Colonic mucosa (tissue), 4 donors: Measurements from ENCODE around the gene FOXQ1. TPM values are rescaled to one million over a fixed set of nuclear protein-coding genes. Genes with fewer than 3 reads are reported as not detected.
A peak's percentile ranks its signal among the peaks of the same experiment; 100 is the strongest.

Source experiments
- DNase-seq: peaks from one replicate; pipeline ENCODE4 v3.0.0-alpha.2; 2020
- H3K27ac ChIP-seq: fragments of 200-600 bp; one replicate; pipeline ENCODE4 v1.8.0; 2021
- H3K27me3 ChIP-seq: fragments of 200-600 bp; one replicate; pipeline ENCODE4 v1.8.0; 2021
- H3K36me3 ChIP-seq: fragments of 200-600 bp; one replicate; pipeline ENCODE4 v1.8.0; 2021
- H3K4me1 ChIP-seq: fragments of 200-600 bp; one replicate; pipeline ENCODE4 v1.8.0; 2021; ENCODE audit warnings: mild to moderate bottlenecking
- H3K4me3 ChIP-seq: fragments of 200-600 bp; one replicate; pipeline ENCODE4 v1.8.0; 2021
- H3K9ac ChIP-seq, 2 donors: one replicate each; pipeline ENCODE4 v1.7.0; 2013; ENCODE audit warnings: control low read depth in 2 of 2, low read depth in 2 of 2, low read length in 2 of 2
- H3K9me3 ChIP-seq: fragments of 200-600 bp; one replicate; pipeline ENCODE4 v1.8.0; 2021
- intact Hi-C: fragments of 100-400 bp; cut with DNase I; formaldehyde crosslinking; loops from one replicate; pipeline ENCODE4 v1.14.1; 2022
- total RNA-seq, 2 donors: library from RNA; stranded (reverse); fragmentation: NEBNext Ultra II Directional in 1 of 2; extraction: Animal tissue kit (Norgen Biotek cat#: 25700) in 1 of 2; gene quantifications; one replicate each; pipeline ENCODE4 v1.2.1, GENCODE V29; 2021
- TF ChIP-seq, protein P1 (sequence below): fragments of 200-600 bp; IDR thresholded peaks from one replicate; pipeline ENCODE4 v1.8.0; 2022; ENCODE audit warnings: antibody characterized with exemption, mild to moderate bottlenecking
- donor health status: healthy.
- donor health status: DM: no; HTN: no; CAD: no.
- donor health status: DM: no; HTN: no; CAD: no.

The FOXQ1 gene
- total RNA-seq, 2 donors from 2014 or later: 0.42 to 0.82 TPM

DNA sequence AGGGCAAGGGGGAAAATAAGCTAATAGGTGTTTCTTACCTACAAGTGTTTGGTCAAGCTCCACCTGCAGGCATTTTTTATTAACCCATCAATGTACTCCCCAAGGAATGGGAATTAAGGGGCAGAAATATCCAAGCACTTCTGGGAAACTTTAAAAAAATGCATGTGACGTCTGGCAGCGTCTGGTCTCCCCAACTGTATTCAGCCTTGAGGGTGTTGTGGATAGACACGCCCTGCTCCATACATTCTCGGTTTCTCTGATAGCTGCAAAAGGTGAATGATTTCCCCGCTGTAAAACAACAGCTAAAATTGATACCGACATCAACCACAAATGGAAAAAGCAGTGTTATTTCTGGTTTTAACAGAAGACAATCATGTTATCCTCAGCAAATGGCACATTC lies 2.5 kb upstream of the FOXQ1 start:
- Histone ChIP-seq H3K4me1 (no peaks in the 10 kb centered on the region), H3K9me3 (no peaks in the 10 kb centered on the region), H3K4me3 (no peak overlapping the region), H3K27me3 (peaks cover 52% of the 10 kb centered on the region), H3K36me3 (no peaks in the 10 kb centered on the region), H3K9ac (no peak overlapping the region), H3K27ac (no peak overlapping the region)
- DNase-seq: no peak
- TF ChIP-seq, protein P1, sequence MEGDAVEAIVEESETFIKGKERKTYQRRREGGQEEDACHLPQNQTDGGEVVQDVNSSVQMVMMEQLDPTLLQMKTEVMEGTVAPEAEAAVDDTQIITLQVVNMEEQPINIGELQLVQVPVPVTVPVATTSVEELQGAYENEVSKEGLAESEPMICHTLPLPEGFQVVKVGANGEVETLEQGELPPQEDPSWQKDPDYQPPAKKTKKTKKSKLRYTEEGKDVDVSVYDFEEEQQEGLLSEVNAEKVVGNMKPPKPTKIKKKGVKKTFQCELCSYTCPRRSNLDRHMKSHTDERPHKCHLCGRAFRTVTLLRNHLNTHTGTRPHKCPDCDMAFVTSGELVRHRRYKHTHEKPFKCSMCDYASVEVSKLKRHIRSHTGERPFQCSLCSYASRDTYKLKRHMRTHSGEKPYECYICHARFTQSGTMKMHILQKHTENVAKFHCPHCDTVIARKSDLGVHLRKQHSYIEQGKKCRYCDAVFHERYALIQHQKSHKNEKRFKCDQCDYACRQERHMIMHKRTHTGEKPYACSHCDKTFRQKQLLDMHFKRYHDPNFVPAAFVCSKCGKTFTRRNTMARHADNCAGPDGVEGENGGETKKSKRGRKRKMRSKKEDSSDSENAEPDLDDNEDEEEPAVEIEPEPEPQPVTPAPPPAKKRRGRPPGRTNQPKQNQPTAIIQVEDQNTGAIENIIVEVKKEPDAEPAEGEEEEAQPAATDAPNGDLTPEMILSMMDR: no peak
- intact Hi-C loops: no loop called here

DNA sequence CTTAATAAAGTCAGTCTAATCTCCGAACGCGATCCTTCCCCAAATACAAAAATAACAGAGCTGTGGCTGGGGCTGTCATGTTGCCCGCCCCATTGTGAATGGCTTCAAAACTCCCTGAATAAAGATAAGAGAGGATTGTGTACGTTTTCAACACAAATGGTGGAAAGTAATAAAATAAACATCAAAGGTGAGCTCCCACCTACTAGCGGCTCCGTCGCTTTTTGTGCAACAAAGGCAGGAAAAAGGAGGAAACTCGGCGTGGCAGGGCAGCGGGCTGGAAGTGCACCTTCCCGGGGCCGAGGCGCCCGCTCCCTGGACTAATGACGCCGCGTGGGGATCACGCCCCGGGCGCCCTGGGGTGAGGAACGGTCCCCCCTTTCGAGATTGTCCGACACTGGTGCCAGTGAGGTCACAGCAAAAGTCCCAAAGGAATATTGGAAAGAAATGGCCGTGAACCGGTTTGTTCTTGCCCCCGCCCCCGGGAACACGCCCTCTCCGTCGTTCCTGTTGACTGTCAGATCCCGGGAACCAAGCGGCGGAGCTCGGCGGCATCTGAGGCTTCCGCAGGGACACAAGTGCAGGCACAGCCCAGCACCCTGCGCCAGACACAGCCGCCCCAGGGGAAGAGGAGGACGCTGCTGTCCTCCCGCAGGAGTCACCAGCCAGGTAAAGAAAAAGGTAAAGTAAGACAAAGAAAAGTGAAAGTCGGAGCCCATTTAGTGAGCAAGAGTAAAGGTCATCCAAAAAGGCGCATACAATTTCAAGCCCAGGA lies 1.1 kb upstream of the FOXQ1 start:
- TF ChIP-seq, protein P1: no peak
- no peaks in the 10 kb centered on the region for H3K9me3 ChIP-seq
- peak; percentile 64 for DNase-seq
- H3K36me3 ChIP-seq: no peaks in the 10 kb centered on the region
- peaks cover 64% of the 10 kb centered on the region for H3K27me3 ChIP-seq
- peak overlapping the region in 1 of 2 donors; percentile 53 for H3K9ac ChIP-seq
- intact Hi-C loops: no loop called here
- no peak overlapping the region for H3K27ac ChIP-seq
- H3K4me3 ChIP-seq: peak overlapping the region; percentile 40
- H3K4me1 ChIP-seq: no peaks in the 10 kb centered on the region

DNA sequence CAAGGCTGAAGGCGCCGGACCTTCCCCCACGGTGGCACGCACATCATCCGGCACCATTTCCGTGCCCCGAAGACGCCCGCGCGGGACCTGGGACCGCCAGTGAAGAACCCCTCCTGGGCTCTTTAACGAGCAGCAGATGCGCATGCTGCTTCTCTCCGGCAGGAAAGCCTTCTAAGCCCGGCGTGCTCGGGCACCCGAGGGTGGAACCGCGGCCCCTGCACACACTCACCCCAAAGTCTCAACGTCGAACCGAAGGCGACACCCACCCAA lies 240 bp downstream of the FOXQ1 start:
- TF ChIP-seq, protein P1: no peak
- intact Hi-C loops: no loop called here
- H3K27me3 ChIP-seq: peaks cover 73% of the 10 kb centered on the region
- no peak for DNase-seq
- H3K36me3 ChIP-seq: no peaks in the 10 kb centered on the region
- H3K27ac ChIP-seq: no peak overlapping the region
- H3K4me1 ChIP-seq: no peaks in the 10 kb centered on the region
- H3K9ac ChIP-seq: peak overlapping the region; percentile 12 to 62
- H3K4me3 ChIP-seq: peak overlapping the region; percentile 40
- no peaks in the 10 kb centered on the region for H3K9me3 ChIP-seq

DNA sequence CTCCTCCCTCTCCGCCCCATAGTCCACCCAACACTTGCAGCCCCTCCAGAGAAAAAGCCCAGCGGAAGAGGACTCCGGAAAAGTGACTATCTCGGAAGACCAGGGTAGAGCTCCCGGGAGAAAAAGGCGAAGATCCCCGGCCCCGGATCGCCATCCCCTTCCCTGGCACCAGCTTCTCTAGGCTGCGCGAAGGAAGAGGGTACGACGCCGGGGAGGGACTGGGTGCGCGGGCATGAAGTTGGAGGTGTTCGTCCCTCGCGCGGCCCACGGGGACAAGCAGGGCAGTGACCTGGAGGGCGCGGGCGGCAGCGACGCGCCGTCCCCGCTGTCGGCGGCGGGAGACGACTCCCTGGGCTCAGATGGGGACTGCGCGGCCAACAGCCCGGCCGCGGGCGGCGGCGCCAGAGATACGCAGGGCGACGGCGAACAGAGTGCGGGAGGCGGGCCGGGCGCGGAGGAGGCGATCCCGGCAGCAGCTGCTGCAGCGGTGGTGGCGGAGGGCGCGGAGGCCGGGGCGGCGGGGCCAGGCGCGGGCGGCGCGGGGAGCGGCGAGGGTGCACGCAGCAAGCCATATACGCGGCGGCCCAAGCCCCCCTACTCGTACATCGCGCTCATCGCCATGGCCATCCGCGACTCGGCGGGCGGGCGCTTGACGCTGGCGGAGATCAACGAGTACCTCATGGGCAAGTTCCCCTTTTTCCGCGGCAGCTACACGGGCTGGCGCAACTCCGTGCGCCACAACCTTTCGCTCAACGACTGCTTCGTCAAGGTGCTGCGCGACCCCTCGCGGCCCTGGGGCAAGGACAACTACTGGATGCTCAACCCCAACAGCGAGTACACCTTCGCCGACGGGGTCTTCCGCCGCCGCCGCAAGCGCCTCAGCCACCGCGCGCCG lies 822 bp downstream of the FOXQ1 start:
- no peak overlapping the region for H3K27ac ChIP-seq
- no peaks in the 10 kb centered on the region for H3K36me3 ChIP-seq
- peaks cover 71% of the 10 kb centered on the region for H3K27me3 ChIP-seq
- DNase-seq: no peak
- peak overlapping the region; percentile 12 to 62 for H3K9ac ChIP-seq
- intact Hi-C loops: no loop called here
- H3K4me3 ChIP-seq: peak overlapping the region; percentile 40
- no peaks in the 10 kb centered on the region for H3K4me1 ChIP-seq
- TF ChIP-seq, protein P1: no peak
- no peaks in the 10 kb centered on the region for H3K9me3 ChIP-seq

DNA sequence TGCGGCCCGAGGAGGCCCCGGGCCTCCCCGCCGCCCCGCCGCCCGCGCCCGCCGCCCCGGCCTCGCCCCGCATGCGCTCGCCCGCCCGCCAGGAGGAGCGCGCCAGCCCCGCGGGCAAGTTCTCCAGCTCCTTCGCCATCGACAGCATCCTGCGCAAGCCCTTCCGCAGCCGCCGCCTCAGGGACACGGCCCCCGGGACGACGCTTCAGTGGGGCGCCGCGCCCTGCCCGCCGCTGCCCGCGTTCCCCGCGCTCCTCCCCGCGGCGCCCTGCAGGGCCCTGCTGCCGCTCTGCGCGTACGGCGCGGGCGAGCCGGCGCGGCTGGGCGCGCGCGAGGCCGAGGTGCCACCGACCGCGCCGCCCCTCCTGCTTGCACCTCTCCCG lies 1.5 kb downstream of the FOXQ1 start:
- Histone ChIP-seq H3K9ac (peak overlapping the region in 1 of 2 donors; percentile 50), H3K9me3 (no peaks in the 10 kb centered on the region), H3K36me3 (no peaks in the 10 kb centered on the region), H3K27me3 (peaks cover 70% of the 10 kb centered on the region), H3K27ac (no peak overlapping the region), H3K4me3 (no peak overlapping the region), H3K4me1 (no peaks in the 10 kb centered on the region)
- TF ChIP-seq, protein P1: no peak
- no peak for DNase-seq
- intact Hi-C loops: no loop called here
